Uterus (tissue), 2 donors: ENCODE results near the gene EVI2A.

Source experiments
- CTCF ChIP-seq, 4 experiments: fragments of 200-600 bp in 2 of 4; fragments of 450-650 bp in 2 of 4; sonication (generic) in 2 of 4; IDR thresholded peaks; one replicate each; pipeline ENCODE4 v1.5.1; 2016 to 2019; ENCODE audit warnings: antibody characterized with exemption in 4 of 4, mild to moderate bottlenecking in 2 of 4, moderate library complexity in 1 of 4
- POLR2A ChIP-seq, 2 donors: fragments of 450-650 bp; IDR thresholded peaks; one replicate each; pipeline ENCODE4 v1.6.1; 2016; ENCODE audit warnings: antibody characterized with exemption in 2 of 2, mild to moderate bottlenecking in 1 of 2, moderate library complexity in 1 of 2

DNA sequence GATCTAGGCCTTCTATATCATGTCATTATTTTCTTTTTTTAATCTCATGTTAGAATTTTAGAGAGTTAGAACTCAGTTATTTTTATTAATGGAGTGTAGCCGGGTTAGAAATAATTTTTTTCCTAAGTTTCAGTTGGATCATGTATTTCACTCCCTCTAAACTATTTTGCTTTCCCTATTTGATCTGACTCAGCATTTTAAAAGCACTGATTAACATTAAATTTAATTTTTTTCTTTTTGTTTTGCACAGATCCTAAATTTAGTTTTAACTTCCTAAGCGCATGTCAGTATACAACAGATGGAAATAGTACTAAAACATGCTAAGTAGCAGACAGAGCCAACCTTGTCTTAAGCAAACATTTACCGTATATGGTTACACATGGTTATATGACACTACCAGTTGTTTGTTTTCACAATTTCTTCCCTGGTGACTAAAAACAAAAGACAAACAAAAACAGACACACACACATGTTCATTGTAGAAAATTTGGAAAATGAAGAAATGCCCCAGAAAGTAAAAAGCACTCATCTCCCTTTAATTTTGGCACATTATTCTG lies 36.5 kb upstream of the EVI2A start:
- TF ChIP-seq CTCF (IDR thresholded peaks at IDR 0.05) (no peak), POLR2A (IDR thresholded peaks at IDR 0.05) (no peak)
